ENCODE results near the gene TMEM94.

- TF ChIP-seq CTCF (conservative IDR thresholded peaks at IDR 0.05; ENCODE audit: low read depth, low read length) (no peak), POLR2A (IDR thresholded peaks at IDR 0.05; ENCODE audit: low read depth, low read length) (no peak), CEBPB (IDR thresholded peaks at IDR 0.05; ENCODE audit: low read depth, low read length) (no peak)
Observed at GRCh38 chr17:75514299-75514918, 58.0 kb downstream of the TMEM94 start.

Data from IMR-90 (cell line).